ENCODE data around the gene PLIN3.

GRCh38 chr19:4891066-4891465 is 23.6 kb upstream of the PLIN3 start:
- TF ChIP-seq POLR2AphosphoS5 (IDR thresholded peaks at IDR 0.05), result no peak
- no peak for TF ChIP-seq POLR2A (IDR thresholded peaks at IDR 0.05)

Measured in prostate gland (tissue), 1 donor.